GM06990 (cell line): Measurements from ENCODE around the gene GALNT5.

Experiments used
- DNase-seq: peaks from one replicate; pipeline ENCODE4 v3.0.0-alpha.2; 2011; ENCODE audit not compliant: insufficient read length; ENCODE audit errors: extremely low read depth
- H3K27me3 ChIP-seq: replicated peaks from 2 replicates; pipeline ENCODE4 v1.6.0; 2011; ENCODE audit warnings: low read length; ENCODE audit not compliant: control insufficient read depth, insufficient read depth
- H3K36me3 ChIP-seq: 2 replicates; pipeline ENCODE4 v1.5.1; 2011; ENCODE audit warnings: low read length; ENCODE audit not compliant: control insufficient read depth, insufficient read depth
- H3K4me3 ChIP-seq: replicated peaks from 2 replicates; pipeline ENCODE4 v1.5.1; 2011; ENCODE audit warnings: low read depth, mild to moderate bottlenecking, control low read depth, low read length
- CTCF ChIP-seq: IDR thresholded peaks from 2 replicates; pipeline ENCODE4 v1.5.1; 2011; ENCODE audit warnings: low read length, control low read depth, mild to moderate bottlenecking, inconsistent platforms; ENCODE audit not compliant: insufficient read depth, poor library complexity, severe bottlenecking

The GALNT5 gene

GRCh38 chr2:157231476-157231875, 26.0 kb upstream of the GALNT5 start:
- no peak for DNase-seq

GRCh38 chr2:157233506-157233905, 24.0 kb upstream of the GALNT5 start:
- no peak for TF ChIP-seq CTCF
- H3K27me3 ChIP-seq: no peaks in the 10 kb centered on the region
- no peak for DNase-seq
- H3K4me3 ChIP-seq: no peak overlapping the region
- H3K36me3 ChIP-seq: no peaks in the 10 kb centered on the region

More at GRCh38 chr2:157231476-157231875, 26.0 kb upstream of the GALNT5 start:
- no peaks in the 10 kb centered on the region for H3K27me3 ChIP-seq
- H3K4me3 ChIP-seq: no peak overlapping the region
- TF ChIP-seq CTCF: no peak
- no peaks in the 10 kb centered on the region for H3K36me3 ChIP-seq

GRCh38 chr2:157236404-157236803, 21.1 kb upstream of the GALNT5 start:
- Histone ChIP-seq H3K27me3 (no peaks in the 10 kb centered on the region), H3K36me3 (no peaks in the 10 kb centered on the region), H3K4me3 (no peak overlapping the region)
- TF ChIP-seq CTCF: no peak
- DNase-seq: no peak

- DNase-seq: no peak
- no peak for TF ChIP-seq CTCF
- Histone ChIP-seq H3K4me3 (no peak overlapping the region), H3K27me3 (no peaks in the 10 kb centered on the region), H3K36me3 (no peaks in the 10 kb centered on the region)
Measured at GRCh38 chr2:157238296-157238695, 19.2 kb upstream of the GALNT5 start.

GRCh38 chr2:157244691-157245090, 12.8 kb upstream of the GALNT5 start:
- DNase-seq: no peak
- H3K27me3 ChIP-seq: no peaks in the 10 kb centered on the region
- no peak for TF ChIP-seq CTCF
- H3K4me3 ChIP-seq: no peak overlapping the region
- H3K36me3 ChIP-seq: no peaks in the 10 kb centered on the region

- DNase-seq: no peak
- no peak for TF ChIP-seq CTCF
- Histone ChIP-seq H3K27me3 (no peaks in the 10 kb centered on the region), H3K36me3 (no peaks in the 10 kb centered on the region), H3K4me3 (no peak overlapping the region)
Measured at GRCh38 chr2:157245144-157245840, 12.2 kb upstream of the GALNT5 start.
